Esophagus squamous epithelium (tissue), 4 donors: ENCODE measurements around the gene TSPEAR.

Source experiments
- CTCF ChIP-seq, 6 experiments: fragments of 450-650 bp in 4 of 6; fragments of 200-600 bp in 2 of 6; sonication (generic) in 2 of 6; IDR thresholded peaks; one replicate each; pipeline ENCODE4 v1.5.1; 2016 to 2019; ENCODE audit warnings: antibody characterized with exemption in 6 of 6, mild to moderate bottlenecking in 4 of 6, moderate library complexity in 4 of 6
- POLR2A ChIP-seq, 4 donors: fragments of 450-650 bp; IDR thresholded peaks; one replicate each; pipeline ENCODE4 v1.6.1; 2017; ENCODE audit warnings: antibody characterized with exemption in 4 of 4, mild to moderate bottlenecking in 4 of 4, moderate library complexity in 3 of 4

GRCh38 chr21:44595524-44595923 lies 115.8 kb downstream of the TSPEAR start:
- TF ChIP-seq CTCF (IDR thresholded peaks at IDR 0.05) (no peak), POLR2A (IDR thresholded peaks at IDR 0.05) (no peak)
